Globus pallidus (tissue), 1 donor: Measurements from ENCODE around the gene PPFIBP1.

Source experiments
- DNase-seq: peaks from one replicate; pipeline ENCODE4 v3.0.0-alpha.2; 2015; ENCODE audit warnings: low spot score

The PPFIBP1 gene

DNA sequence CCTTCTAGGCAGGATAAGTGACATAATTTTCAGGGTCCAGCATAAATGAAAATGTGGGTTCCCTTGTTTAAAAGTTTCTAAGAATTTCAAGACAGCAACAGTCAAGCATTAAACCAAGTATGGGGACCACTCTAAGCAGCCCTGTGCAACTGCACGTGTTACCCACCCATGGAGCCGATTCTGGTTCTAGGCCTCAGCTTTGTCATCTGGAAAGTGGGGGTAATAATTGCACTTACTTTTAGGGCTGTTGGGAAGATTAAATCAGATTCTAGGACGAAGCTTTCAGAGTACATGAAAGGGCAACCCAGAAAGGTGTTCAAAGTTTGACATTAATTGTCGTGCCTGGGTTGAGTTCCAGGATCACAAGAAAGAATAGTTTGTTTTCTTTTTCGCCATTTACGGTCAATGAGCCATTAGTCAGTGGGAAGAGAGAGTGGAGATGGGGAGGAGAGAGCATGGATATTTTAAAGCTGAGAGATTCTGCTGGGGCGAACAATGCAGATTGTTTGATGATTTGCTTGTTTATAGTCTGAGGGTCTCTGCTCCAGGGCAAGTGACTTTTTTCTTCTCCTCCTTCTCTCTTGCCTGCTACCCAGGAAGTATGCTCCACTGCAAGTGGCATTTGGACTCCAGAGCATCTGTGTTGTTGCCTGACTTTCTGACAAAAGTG is 10.7 kb upstream of the PPFIBP1 start:
- no peak for DNase-seq

- DNase-seq, result no peak
Observed at GRCh38 chr12:27515671-27516070, 8.3 kb upstream of the PPFIBP1 start.

- no peak for DNase-seq
Observed at GRCh38 chr12:27516625-27517024, 7.4 kb upstream of the PPFIBP1 start.

GRCh38 chr12:27517546-27517945 is 6.5 kb upstream of the PPFIBP1 start:
- no peak for DNase-seq

DNA sequence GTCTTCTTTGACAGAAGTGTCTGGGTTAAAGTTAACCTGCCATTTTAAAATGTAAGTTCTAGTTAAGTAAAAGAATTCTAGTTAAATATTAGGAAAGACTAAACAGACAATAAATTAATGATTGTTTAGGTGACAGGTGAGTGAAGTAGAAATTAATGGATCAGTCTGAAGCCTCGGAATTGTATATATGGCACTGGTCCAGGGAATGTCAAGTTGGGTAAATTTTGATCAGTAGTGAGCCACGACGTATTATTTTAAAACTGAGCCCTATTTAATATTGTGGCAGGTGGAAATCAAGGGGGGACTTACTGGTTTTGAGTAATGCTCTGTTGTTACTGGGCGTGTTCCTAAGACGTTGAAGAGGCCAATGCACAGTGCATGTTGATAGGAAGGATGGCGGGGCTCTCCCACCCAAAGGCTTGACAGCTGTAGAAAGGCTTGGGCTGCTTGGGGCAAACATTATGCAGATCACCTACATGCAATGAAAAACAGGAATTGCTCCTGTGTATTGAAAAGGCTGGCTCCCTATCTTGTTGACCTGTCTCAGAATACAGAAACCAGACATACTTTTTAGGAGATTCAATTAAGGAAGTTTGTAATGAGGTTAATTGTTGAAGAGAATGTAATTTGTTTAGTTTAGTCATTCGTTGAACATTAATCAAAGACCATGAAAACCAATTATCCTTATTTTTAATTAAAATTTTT is 5.9 kb upstream of the PPFIBP1 start:
- DNase-seq, result no peak

DNA sequence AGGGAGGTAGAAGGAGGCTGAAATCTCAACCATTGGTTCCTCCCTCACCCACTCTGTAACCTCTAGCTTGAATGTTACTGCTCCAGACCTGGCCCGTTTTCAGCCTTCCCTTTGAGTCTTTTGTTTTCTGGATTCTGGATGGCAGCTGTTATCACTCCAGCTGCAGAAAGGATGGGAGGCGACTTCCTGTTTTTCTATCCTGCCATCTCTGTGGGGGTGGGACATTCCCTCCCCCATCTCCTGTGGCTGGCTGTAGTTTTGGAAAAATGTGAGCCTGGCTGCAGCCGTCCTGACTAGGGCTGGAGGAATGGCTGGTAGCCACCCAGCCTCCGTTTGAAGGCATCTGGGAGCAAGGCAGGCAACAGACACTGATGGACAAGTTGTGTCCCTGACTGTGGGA is 2.9 kb upstream of the PPFIBP1 start:
- DNase-seq, result peak; percentile 41

DNA sequence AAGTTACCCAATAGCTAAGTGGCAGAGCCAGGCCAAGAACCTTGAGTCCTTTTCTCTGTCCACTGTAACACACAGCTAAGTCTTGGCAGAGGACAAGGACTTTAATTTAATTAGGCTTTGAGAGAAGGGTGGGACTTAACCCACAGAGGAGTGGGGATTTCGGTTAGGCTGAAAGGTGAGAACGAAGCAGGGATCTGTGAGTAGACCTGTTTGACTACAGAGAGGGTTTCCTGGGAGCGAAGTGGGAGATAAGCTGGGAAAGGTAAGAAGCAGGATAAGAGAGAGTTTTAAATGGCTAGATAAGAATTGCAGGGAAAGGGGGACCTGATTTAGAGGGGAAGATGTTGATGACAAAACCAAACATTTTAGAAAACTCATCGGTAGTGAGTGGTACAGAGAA is 2.0 kb upstream of the PPFIBP1 start:
- no peak for DNase-seq

GRCh38 chr12:27523305-27523641 is 733 bp upstream of the PPFIBP1 start:
- no peak for DNase-seq

DNA sequence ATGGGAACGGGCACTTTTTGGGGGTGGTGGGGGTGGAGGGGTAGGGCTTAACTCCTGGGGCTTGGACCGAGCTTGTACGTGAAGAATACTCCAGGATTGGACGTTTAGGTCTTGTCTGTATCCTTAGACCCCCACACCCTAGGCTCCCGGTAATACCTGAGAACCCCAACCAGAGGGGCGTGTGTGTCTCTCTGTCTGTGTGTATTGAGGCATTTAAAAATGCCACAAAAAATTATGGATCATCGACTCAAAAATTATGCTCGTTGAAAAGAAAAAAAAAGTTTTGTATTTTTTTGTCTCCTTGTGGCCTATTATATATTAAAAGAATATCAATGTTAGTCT is 459 bp downstream of the PPFIBP1 start:
- DNase-seq, result no peak

GRCh38 chr12:27524839-27525753 is 1.1 kb downstream of the PPFIBP1 start:
- DNase-seq, result peak; percentile 62

GRCh38 chr12:27527512-27527911 is 3.5 kb downstream of the PPFIBP1 start:
- no peak for DNase-seq

DNA sequence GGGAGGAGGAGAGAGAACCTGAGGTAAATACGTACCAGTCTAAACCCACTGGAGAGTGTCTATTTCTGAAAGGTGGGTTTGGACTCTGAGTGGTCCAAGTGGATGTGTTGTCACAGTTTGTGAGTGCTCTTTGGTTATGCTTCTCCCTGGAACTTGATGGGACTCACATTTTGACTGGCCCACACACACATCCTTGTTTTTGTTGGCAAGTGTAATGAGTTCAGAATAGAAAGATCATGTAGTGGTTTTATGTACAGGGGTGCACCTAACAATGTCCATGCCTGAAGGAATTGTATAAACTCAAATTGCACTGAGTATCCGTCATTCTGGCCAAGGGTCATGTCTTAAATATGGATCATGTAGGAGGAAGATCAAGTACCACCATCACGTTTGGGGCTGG is 4.8 kb downstream of the PPFIBP1 start:
- DNase-seq, result no peak

DNA sequence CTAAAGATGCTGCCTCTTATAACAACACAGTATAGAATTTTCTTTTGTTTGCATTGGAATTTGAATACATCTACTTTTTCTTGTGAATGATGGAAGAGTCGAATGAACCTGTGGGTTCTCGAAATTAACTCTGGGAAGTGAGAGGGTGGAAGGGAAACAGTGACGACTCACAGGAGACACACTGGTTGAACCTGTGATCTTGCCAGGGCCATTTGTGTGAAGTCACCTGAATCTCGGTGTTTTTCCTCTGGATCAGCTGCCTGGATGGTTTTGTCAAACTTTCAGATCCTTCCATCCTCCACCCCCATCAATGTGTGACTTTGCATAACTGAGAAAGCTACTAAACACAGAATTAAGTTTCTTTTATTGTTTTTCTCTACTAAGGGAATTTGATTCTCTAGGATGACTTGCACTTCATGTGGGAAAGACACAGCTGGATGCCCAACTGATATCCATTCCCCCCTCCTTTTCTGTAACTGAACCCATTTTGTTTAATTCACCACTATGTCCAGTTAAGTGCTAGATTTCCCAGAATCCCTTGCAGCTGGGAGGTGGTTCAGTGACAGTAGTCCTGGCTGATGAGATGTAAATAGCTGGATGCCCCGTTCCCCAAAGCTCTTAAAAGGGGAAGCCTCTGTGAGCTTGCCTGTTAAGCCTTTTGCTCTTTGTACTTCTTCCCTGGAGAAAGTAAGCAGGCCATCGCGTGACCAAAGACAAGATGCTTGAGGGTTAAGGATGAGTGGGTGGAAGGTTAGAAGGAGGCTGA is 6.3 kb downstream of the PPFIBP1 start:
- no peak for DNase-seq

DNA sequence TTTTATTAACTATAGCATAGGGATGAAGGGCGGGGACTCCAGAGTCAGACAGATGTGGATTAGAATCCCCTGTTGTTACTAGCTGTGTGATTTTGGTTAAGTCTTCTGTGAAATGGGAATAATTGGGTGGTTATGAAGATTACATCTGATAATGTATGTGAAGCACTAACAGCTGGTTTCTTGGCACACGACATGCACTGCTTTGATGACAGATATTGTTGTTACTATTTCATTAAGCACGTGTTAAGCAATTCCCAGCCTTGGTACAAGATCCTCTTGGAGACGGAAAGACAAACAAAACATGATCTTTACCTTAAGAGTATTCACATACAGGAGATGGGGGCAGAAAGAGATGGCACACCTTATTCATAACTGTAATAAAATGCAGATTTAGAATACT is 7.9 kb downstream of the PPFIBP1 start:
- DNase-seq, result no peak

GRCh38 chr12:27534060-27534764 is 10.2 kb downstream of the PPFIBP1 start:
- DNase-seq, result no peak

- DNase-seq, result no peak
Observed at GRCh38 chr12:27534765-27535161, 10.8 kb downstream of the PPFIBP1 start.

GRCh38 chr12:27535318-27535717 is 11.3 kb downstream of the PPFIBP1 start:
- DNase-seq, result no peak

- no peak for DNase-seq
Observed at GRCh38 chr12:27537855-27538675, 14.1 kb downstream of the PPFIBP1 start.

- no peak for DNase-seq
Observed at GRCh38 chr12:27539191-27539631, 15.2 kb downstream of the PPFIBP1 start.

- no peak for DNase-seq
Observed at GRCh38 chr12:27541031-27541719, 17.2 kb downstream of the PPFIBP1 start.
